Frontal cortex (tissue), 4 donors: ENCODE measurements around the gene ZDHHC12. TPM values are rescaled to one million over a fixed set of nuclear protein-coding genes. Genes with fewer than 3 reads are reported as not detected.
A peak's percentile ranks its signal among the peaks of the same experiment; 100 is the strongest.

ENCODE experiments used
- DNase-seq, 2 donors: peaks; one replicate each; pipeline ENCODE4 v3.0.0; 2012; ENCODE audit warnings: low spot score in 2 of 2
- FAIRE-seq: peaks from 2 replicates; lab custom pipeline; 2012; peaks lifted over from hg19 to GRCh38; lab: Jason Lieb, UNC
- total RNA-seq: library from RNA; depleted of rRNA; stranded (reverse); fragments of >200 nt; gene quantifications from one replicate; pipeline ENCODE4 v1.2.3, GENCODE V29; 2014
- donor health status: control.
- donor health status: control.
- donor health status: control.

The ZDHHC12 gene
- 1.2 TPM for total RNA-seq

GRCh38 chr9:128723866-128724743, at the start of gene ZDHHC12:
Gene ZDHHC12 (minus strand): TSS chr9:128724127. CDS start chr9:128724093, 34 bp downstream.
- FAIRE-seq = no peak
- DNase-seq = peak; percentile 98 to 99

GRCh38 chr9:128773049-128773448, 49.1 kb upstream of the ZDHHC12 start:
- FAIRE-seq (no peak), DNase-seq (no peak)

GRCh38 chr9:128771745-128772519, 48.0 kb upstream of the ZDHHC12 start, which contains the start of gene ZER1:
Gene ZER1 (minus strand): TSS chr9:128771927. CDS start chr9:128755565, 16,362 bp downstream.
- FAIRE-seq (no peak), DNase-seq (peak; percentile 98 to 99)

- DNase-seq = no peak
- FAIRE-seq = no peak
These were observed 47.3 kb upstream of the ZDHHC12 start for GRCh38 chr9:128771094-128771721.

GRCh38 chr9:128770286-128771030, 46.5 kb upstream of the ZDHHC12 start:
- DNase-seq = no peak
- FAIRE-seq = no peak

GRCh38 chr9:128768606-128769005, 44.7 kb upstream of the ZDHHC12 start:
- DNase-seq (no peak), FAIRE-seq (no peak)

- FAIRE-seq (no peak), DNase-seq (no peak)
These were observed 41.6 kb upstream of the ZDHHC12 start for GRCh38 chr9:128765499-128765898.

- DNase-seq (no peak), FAIRE-seq (no peak)
These were observed 40.4 kb upstream of the ZDHHC12 start for GRCh38 chr9:128764361-128764760.

GRCh38 chr9:128762671-128763449, 38.9 kb upstream of the ZDHHC12 start:
- DNase-seq (no peak), FAIRE-seq (no peak)

- FAIRE-seq = no peak
- no peak for DNase-seq
These were observed 33.7 kb upstream of the ZDHHC12 start for GRCh38 chr9:128757602-128758001.

- no peak for DNase-seq
These were observed 29.7 kb upstream of the ZDHHC12 start for GRCh38 chr9:128753627-128754026.

GRCh38 chr9:128750926-128751595, 27.1 kb upstream of the ZDHHC12 start:
- no peak for FAIRE-seq

More at GRCh38 chr9:128753627-128754026, 29.7 kb upstream of the ZDHHC12 start:
- no peak for FAIRE-seq

GRCh38 chr9:128747241-128747640, 23.3 kb upstream of the ZDHHC12 start:
- FAIRE-seq = no peak

More at GRCh38 chr9:128750926-128751595, 27.1 kb upstream of the ZDHHC12 start:
- DNase-seq = no peak

GRCh38 chr9:128743421-128743820, 19.5 kb upstream of the ZDHHC12 start:
- DNase-seq (no peak), FAIRE-seq (no peak)

More at GRCh38 chr9:128747241-128747640, 23.3 kb upstream of the ZDHHC12 start:
- no peak for DNase-seq

- DNase-seq = no peak
- FAIRE-seq = no peak
These were observed 18.5 kb upstream of the ZDHHC12 start for GRCh38 chr9:128742401-128742800.

- DNase-seq (peak in 1 of 2 donors; percentile 60), FAIRE-seq (no peak)
These were observed 11.4 kb upstream of the ZDHHC12 start for GRCh38 chr9:128735373-128735772.

- no peak for FAIRE-seq
- DNase-seq = peak in 1 of 2 donors; percentile 57
These were observed 9.3 kb upstream of the ZDHHC12 start for GRCh38 chr9:128733256-128733655.

- DNase-seq (no peak), FAIRE-seq (no peak)
These were observed 8.6 kb upstream of the ZDHHC12 start for GRCh38 chr9:128732576-128732975.
